Stomach (tissue), 4 donors: Measurements from ENCODE around the gene FUT1.

Experiments used
- EP300 ChIP-seq: sonication (generic); formaldehyde crosslinking; IDR thresholded peaks from one replicate; pipeline ENCODE4 v1.6.1; 2017; ENCODE audit warnings: antibody characterized with exemption
- POLR2A ChIP-seq, 4 donors: fragments of 450-650 bp; IDR thresholded peaks; one replicate each; pipeline ENCODE4 v1.6.1; 2016; ENCODE audit warnings: antibody characterized with exemption in 4 of 4, control low read depth in 2 of 4, mild to moderate bottlenecking in 1 of 4, moderate library complexity in 1 of 4
- POLR2AphosphoS5 ChIP-seq, 3 donors: sonication (generic); formaldehyde crosslinking; IDR thresholded peaks; one replicate each; pipeline ENCODE4 v1.6.1; 2016; ENCODE audit warnings: antibody characterized with exemption in 3 of 3
- TF ChIP-seq, protein P1 (sequence below), 7 experiments: fragments of 450-650 bp in 4 of 7; fragments of 200-600 bp in 3 of 7; sonication (generic) in 3 of 7; IDR thresholded peaks; one replicate each; pipeline ENCODE4 v1.5.1; 2016 to 2019; ENCODE audit warnings: antibody characterized with exemption in 7 of 7, control low read depth in 2 of 7, mild to moderate bottlenecking in 1 of 7

DNA sequence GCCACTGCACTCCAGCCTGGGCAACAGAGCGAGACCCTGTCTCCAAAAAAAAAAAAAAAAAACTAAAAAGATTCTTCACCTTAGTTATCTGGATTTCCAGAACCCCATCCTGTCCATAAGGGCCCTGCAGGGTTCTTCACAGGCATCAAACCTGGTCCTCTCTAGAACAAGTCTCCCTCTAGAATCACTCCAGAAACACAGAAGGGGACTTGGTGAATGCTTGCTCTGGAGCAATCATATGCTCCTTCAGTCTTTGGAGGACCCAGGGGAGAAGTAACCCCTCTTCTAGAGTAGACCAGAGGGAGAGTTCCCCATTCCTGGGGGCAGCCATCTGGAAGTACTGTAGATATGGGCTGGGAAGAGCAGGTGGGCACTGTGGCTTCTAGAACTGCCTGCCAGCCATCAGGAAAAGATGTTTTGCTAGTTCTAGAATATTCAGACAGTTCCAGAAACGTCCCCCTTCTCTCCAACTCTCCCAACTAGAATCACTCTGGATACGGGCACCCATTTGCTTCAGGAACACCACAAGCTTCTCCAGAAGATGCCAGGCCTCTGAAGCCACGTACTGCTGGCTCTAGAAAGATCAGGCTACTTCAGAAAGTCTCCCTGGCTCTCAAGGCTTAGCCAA is 2.8 kb downstream of the FUT1 start:
- no peak for TF ChIP-seq POLR2A (IDR thresholded peaks at IDR 0.05)
- TF ChIP-seq, protein P1, sequence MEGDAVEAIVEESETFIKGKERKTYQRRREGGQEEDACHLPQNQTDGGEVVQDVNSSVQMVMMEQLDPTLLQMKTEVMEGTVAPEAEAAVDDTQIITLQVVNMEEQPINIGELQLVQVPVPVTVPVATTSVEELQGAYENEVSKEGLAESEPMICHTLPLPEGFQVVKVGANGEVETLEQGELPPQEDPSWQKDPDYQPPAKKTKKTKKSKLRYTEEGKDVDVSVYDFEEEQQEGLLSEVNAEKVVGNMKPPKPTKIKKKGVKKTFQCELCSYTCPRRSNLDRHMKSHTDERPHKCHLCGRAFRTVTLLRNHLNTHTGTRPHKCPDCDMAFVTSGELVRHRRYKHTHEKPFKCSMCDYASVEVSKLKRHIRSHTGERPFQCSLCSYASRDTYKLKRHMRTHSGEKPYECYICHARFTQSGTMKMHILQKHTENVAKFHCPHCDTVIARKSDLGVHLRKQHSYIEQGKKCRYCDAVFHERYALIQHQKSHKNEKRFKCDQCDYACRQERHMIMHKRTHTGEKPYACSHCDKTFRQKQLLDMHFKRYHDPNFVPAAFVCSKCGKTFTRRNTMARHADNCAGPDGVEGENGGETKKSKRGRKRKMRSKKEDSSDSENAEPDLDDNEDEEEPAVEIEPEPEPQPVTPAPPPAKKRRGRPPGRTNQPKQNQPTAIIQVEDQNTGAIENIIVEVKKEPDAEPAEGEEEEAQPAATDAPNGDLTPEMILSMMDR (IDR thresholded peaks at IDR 0.05) = no peak
- no peak for TF ChIP-seq POLR2AphosphoS5 (IDR thresholded peaks at IDR 0.05)
- no peak for TF ChIP-seq EP300
